ENCODE results near the gene CALML3. TPM values are rescaled to one million over a fixed set of nuclear protein-coding genes. Genes with fewer than 3 reads are reported as not detected.

The CALML3 gene
- total and polyA plus RNA-seq, 2 of the 13 experiments (the other 11 are each of a cell fraction or from before 2014, with no cell fraction given): not detected

- TF ChIP-seq, protein P1, sequence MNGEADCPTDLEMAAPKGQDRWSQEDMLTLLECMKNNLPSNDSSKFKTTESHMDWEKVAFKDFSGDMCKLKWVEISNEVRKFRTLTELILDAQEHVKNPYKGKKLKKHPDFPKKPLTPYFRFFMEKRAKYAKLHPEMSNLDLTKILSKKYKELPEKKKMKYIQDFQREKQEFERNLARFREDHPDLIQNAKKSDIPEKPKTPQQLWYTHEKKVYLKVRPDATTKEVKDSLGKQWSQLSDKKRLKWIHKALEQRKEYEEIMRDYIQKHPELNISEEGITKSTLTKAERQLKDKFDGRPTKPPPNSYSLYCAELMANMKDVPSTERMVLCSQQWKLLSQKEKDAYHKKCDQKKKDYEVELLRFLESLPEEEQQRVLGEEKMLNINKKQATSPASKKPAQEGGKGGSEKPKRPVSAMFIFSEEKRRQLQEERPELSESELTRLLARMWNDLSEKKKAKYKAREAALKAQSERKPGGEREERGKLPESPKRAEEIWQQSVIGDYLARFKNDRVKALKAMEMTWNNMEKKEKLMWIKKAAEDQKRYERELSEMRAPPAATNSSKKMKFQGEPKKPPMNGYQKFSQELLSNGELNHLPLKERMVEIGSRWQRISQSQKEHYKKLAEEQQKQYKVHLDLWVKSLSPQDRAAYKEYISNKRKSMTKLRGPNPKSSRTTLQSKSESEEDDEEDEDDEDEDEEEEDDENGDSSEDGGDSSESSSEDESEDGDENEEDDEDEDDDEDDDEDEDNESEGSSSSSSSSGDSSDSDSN (CRISPR knock-in tag; IDR thresholded peaks at IDR 0.05): 0 out of 2 replicates have a peak, but pooled peaks have one; percentile 17
- peak; percentile 54; the same call in 1 of the 2 replicates for TF ChIP-seq ZNF768 (CRISPR knock-in tag; IDR thresholded peaks at IDR 0.05)
- no peak for TF ChIP-seq ZNF839 (CRISPR knock-in tag; IDR thresholded peaks at IDR 0.05; ENCODE audit: borderline replicate concordance)
Measured at GRCh38 chr10:5575144-5575481, 50.4 kb downstream of the CALML3 start (continued).

DNA sequence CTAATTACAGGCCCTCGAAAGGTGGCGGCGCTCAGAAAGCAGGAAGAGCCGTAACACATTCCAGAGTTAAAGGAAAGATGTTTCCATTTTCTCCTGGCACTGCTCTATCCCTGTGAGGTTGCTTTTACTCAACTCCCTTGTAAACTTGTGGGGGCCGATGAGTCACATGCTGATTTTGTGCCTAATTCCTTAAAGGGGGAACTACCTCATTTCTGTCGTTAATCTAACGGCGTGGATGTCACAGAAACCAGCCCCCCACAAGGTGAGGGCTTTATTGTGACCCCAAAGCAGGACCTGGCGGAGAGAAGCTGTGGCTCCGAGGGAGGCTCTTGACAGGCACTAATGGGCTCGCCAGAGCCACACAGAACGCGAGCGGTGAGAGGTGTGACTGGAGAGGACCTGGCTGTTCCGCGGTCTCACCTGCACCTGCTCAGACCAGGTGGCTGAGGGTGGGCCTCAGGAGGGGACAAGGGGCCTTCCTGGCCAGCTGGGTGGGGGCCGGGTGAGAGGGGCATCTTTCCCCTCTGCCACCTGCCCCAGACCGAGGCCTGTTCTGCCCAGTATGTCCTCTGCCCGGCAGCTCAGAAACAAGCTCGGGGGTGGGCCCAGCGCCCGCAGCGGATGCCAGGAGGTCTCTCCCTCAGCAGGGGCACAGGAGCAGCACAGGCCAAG is 50.9 kb downstream of the CALML3 start:
- Histone ChIP-seq H3K27me3 (ENCODE audit: control insufficient read depth in 1 of 2, insufficient read depth in 2 of 2, low read length in 2 of 2) (no peaks in the 10 kb centered on the region), H3K4me3 (replicated peaks in 1 of 3; ENCODE audit: insufficient read depth in 1 of 3, low read depth in 2 of 3, low read length in 3 of 3) (0 out of 6 replicates have a peak overlapping the region, but pooled peaks of 1 of the 3 experiments have one; percentile 53), H3K9ac (ENCODE audit: insufficient read depth, low read depth, low read length) (no peak overlapping the region), H3K79me2 (ENCODE audit: insufficient read depth, low read length) (no peaks in the 10 kb centered on the region), H3K4me2 (ENCODE audit: low read depth, low read length) (peak overlapping the region; percentile 60), H3K36me3 (replicated peaks in 1 of 2; ENCODE audit: control insufficient read depth in 1 of 2, insufficient read depth in 2 of 2, low read length in 2 of 2) (no peaks in the 10 kb centered on the region), H3K4me1 (ENCODE audit: insufficient read depth, low read length) (peaks cover 95% of the 10 kb centered on the region), H3K9me3 (ENCODE audit: low read length) (no peaks in the 10 kb centered on the region), H2AFZ (ENCODE audit: low read length) (no peak overlapping the region), H4K20me1 (ENCODE audit: insufficient read depth, low read length) (no peaks in the 10 kb centered on the region), H3K27ac (ENCODE audit: extremely low read length, insufficient read depth, low read length) (no peak overlapping the region)
- BruUV-seq (replicated peaks): no TSS peak
- ATAC-seq: no peak
- CTCF ChIA-PET (ENCODE audit: low intra/inter-chr PET ratio, low total read pairs): no interaction called here
- intact Hi-C loops (cut with micrococcal nuclease; ENCODE audit: unreplicated experiment): no loop called here
- DNase-seq (ENCODE audit: low spot score): no peak
- in situ Hi-C loops (cut with HindIII; ENCODE audit: extremely low pct_ligation_motif_present, low pct_unique_long_range_greater_than_20kb): no loop called here
- WGBS (ENCODE audit: low lambda C conversion rate): 83% methylated on average over 16 of the region's 23 CpGs
- POLR2A ChIA-PET: no interaction called here
- FAIRE-seq: no peak
- 0 out of 2 replicates have a peak, but pooled peaks have one; percentile 55 for TF ChIP-seq CHCHD3 (CRISPR knock-in tag; IDR thresholded peaks at IDR 0.05)
- no peak for TF ChIP-seq NCOA2 (CRISPR knock-in tag; IDR thresholded peaks at IDR 0.05)
- TF ChIP-seq HNRNPL (IDR thresholded peaks at IDR 0.05; ENCODE audit: low read depth, low read length): peak; percentile 84
- TF ChIP-seq, protein P2, sequence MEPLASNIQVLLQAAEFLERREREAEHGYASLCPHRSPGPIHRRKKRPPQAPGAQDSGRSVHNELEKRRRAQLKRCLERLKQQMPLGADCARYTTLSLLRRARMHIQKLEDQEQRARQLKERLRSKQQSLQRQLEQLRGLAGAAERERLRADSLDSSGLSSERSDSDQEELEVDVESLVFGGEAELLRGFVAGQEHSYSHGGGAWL (CRISPR knock-in tag; IDR thresholded peaks at IDR 0.05): no peak
- TF ChIP-seq PCBP1 (IDR thresholded peaks at IDR 0.05; ENCODE audit: borderline replicate concordance, low read depth, low read length): 0 out of 2 replicates have a peak, but pooled peaks have one; percentile 60

Data from HepG2 (cell line).